IMR-90 (cell line): Measurements from ENCODE around the gene DIP2A. TPM values are rescaled to one million over a fixed set of nuclear protein-coding genes. Genes with fewer than 3 reads are reported as not detected.

Experiments
- ATAC-seq: fragments of 200-7000 bp; cut with Tn5 transposase; 2 replicates; pipeline ENCODE4 v1.9.1; 2020; ENCODE audit warnings: low read depth, mild to moderate bottlenecking, moderate library complexity
- BruUV-seq: library from RNA; stranded (reverse); fragments of 400-500 nt; replicated peaks from 2 replicates; lab custom pipeline; 2021; lab: Mats Ljungman, UMichigan
- CTCF ChIA-PET: fragments of 300-600 bp; formaldehyde crosslinking; extraction: SDS; loops from one replicate; lab custom pipeline; 2021; ENCODE audit warnings: antibody characterized with exemption; lab: Yijun Ruan, JAX
- POLR2A ChIA-PET: fragments of 300-600 bp; sonication (Branson Sonifier 250); formaldehyde crosslinking; loops from one replicate; lab custom pipeline; 2022; ENCODE audit warnings: antibody characterized with exemption; ENCODE audit not compliant: unreplicated experiment; lab: Charles Lee
- DNase-seq: peaks from one replicate; pipeline ENCODE4 v3.0.0; 2013
- H2AFZ ChIP-seq: replicated peaks from 2 replicates; pipeline ENCODE3; 2013; ENCODE audit warnings: low read length, mild to moderate bottlenecking; ENCODE audit not compliant: poor library complexity
- H2AK5ac ChIP-seq: 2 replicates; pipeline ENCODE4 v1.6.1; 2013; ENCODE audit warnings: low read depth, low read length, inconsistent platforms
- H2AK9ac ChIP-seq: replicated peaks from 2 replicates; pipeline ENCODE3; 2013; ENCODE audit warnings: mild to moderate bottlenecking, low read depth, low read length, moderate library complexity; ENCODE audit not compliant: poor library complexity
- H2BK120ac ChIP-seq: 2 replicates; pipeline ENCODE4 v1.6.1; 2013; ENCODE audit warnings: low read depth, low read length, inconsistent platforms
- H2BK15ac ChIP-seq: 3 replicates; pipeline ENCODE4 v1.6.1; 2013; ENCODE audit warnings: low read depth, low read length, inconsistent platforms
- H2BK20ac ChIP-seq: 2 replicates; pipeline ENCODE4 v1.6.1; 2013; ENCODE audit warnings: low read depth, mild to moderate bottlenecking, inconsistent platforms, low read length, moderate library complexity
- H2BK5ac ChIP-seq: 2 replicates; pipeline ENCODE4 v1.6.1; 2013; ENCODE audit warnings: mild to moderate bottlenecking, low read depth, low read length, inconsistent platforms; ENCODE audit not compliant: poor library complexity, severe bottlenecking
- H3K14ac ChIP-seq: replicated peaks from 2 replicates; pipeline ENCODE4 v1.6.1; 2013; ENCODE audit warnings: low read depth, low read length, inconsistent platforms
- H3K18ac ChIP-seq: 2 replicates; pipeline ENCODE4 v1.6.1; 2013; ENCODE audit warnings: low read depth, low read length, control low read depth
- H3K23ac ChIP-seq: 2 replicates; pipeline ENCODE4 v1.6.1; 2013; ENCODE audit warnings: low read depth, low read length, inconsistent platforms
- H3K27ac ChIP-seq: 2 replicates; pipeline ENCODE4 v1.5.1; 2013; ENCODE audit warnings: mild to moderate bottlenecking, control low read depth, low read length; ENCODE audit not compliant: insufficient read depth
- H3K27me3 ChIP-seq: 2 replicates; pipeline ENCODE4 v1.6.1; 2013; ENCODE audit warnings: low read length; ENCODE audit not compliant: control insufficient read depth, insufficient read depth
- H3K36me3 ChIP-seq: 2 replicates; pipeline ENCODE4 v1.6.1; 2013; ENCODE audit warnings: low read length, mixed read lengths; ENCODE audit not compliant: control insufficient read depth, insufficient read depth
- H3K4ac ChIP-seq: 2 replicates; pipeline ENCODE4 v1.6.1; 2013; ENCODE audit warnings: low read depth, low read length, inconsistent platforms
- H3K4me1 ChIP-seq: 2 replicates; pipeline ENCODE4 v1.6.1; 2013; ENCODE audit warnings: low read length, mixed read lengths; ENCODE audit not compliant: control insufficient read depth, insufficient read depth
- H3K4me2 ChIP-seq: 2 replicates; pipeline ENCODE4 v1.6.1; 2013; ENCODE audit warnings: low read depth, mild to moderate bottlenecking, control low read depth, low read length, moderate library complexity
- H3K4me3 ChIP-seq: 2 replicates; pipeline ENCODE4 v1.5.1; 2013; ENCODE audit warnings: low read depth, mild to moderate bottlenecking, control low read depth, low read length, moderate library complexity; ENCODE audit not compliant: insufficient read depth
- H3K56ac ChIP-seq: 2 replicates; pipeline ENCODE4 v1.6.1; 2013; ENCODE audit warnings: low read length, inconsistent platforms; ENCODE audit not compliant: insufficient read depth; ENCODE audit errors: extremely low read depth
- H3K79me1 ChIP-seq, 2 experiments: 2 replicates each; pipeline ENCODE4 v1.6.1; 2013; ENCODE audit warnings: low read length in 2 of 2, inconsistent platforms in 1 of 2, low read depth in 1 of 2
- H3K9ac ChIP-seq: 2 replicates; pipeline ENCODE4 v1.6.1; 2013; ENCODE audit warnings: low read depth, low read length, control low read depth
- H3K9me1 ChIP-seq: 2 replicates; pipeline ENCODE4 v1.6.1; 2013; ENCODE audit warnings: low read length, inconsistent platforms; ENCODE audit not compliant: insufficient read depth
- H3K9me3 ChIP-seq: 2 replicates; pipeline ENCODE4 v1.6.1; 2013; ENCODE audit warnings: low read length; ENCODE audit not compliant: control insufficient read depth, insufficient read depth
- H4K20me1 ChIP-seq: 2 replicates; pipeline ENCODE4 v1.6.1; 2013; ENCODE audit warnings: low read length, inconsistent platforms; ENCODE audit not compliant: insufficient read depth
- H4K5ac ChIP-seq: 2 replicates; pipeline ENCODE4 v1.6.1; 2013; ENCODE audit warnings: mild to moderate bottlenecking, low read depth, low read length, control low read depth
- H4K8ac ChIP-seq, 2 experiments: 2 replicates each; pipeline ENCODE4 v1.6.1; 2013; ENCODE audit warnings: low read depth in 2 of 2, low read length in 2 of 2, control low read depth in 1 of 2, inconsistent platforms in 1 of 2
- H4K91ac ChIP-seq: 2 replicates; pipeline ENCODE4 v1.6.1; 2013; ENCODE audit warnings: low read depth, low read length, inconsistent platforms; ENCODE audit not compliant: insufficient read depth
- CEBPB ChIP-seq: IDR thresholded peaks from 2 replicates; pipeline ENCODE4 v1.6.1; 2012; ENCODE audit warnings: low read depth, low read length, improper control_type of control experiment
- WGBS, 2 experiments: methylation state at CpG; one replicate each; pipeline versions ENCODE4 v1.1.5 to v1.1.7; 2013; ENCODE audit warnings: missing lambda C conversion rate in 2 of 2; ENCODE audit not compliant: insufficient read length in 1 of 2; ENCODE audit errors: extremely low coverage in 2 of 2; 5-methylcytosine and 5-hydroxymethylcytosine counted together
- dilution Hi-C: fragments of 300-500 bp; cut with HindIII; formaldehyde crosslinking; loops from one replicate; pipeline ENCODE4 v1.14.3; 2018; ENCODE audit warnings: low sequenced_read_pairs; ENCODE audit not compliant: unreplicated experiment
- in situ Hi-C: fragments of 300-500 bp; cut with MboI; formaldehyde crosslinking; loops from 3 replicates; pipeline ENCODE4 v1.14.3; 2019; ENCODE audit warnings: low sequenced_read_pairs, inconsistent platforms, mixed read lengths
- intact Hi-C: fragments of 100-400 bp; cut with micrococcal nuclease; formaldehyde crosslinking; loops from 2 replicates; pipeline ENCODE4 v1.10.0; 2022
- polyA plus RNA-seq, 3 experiments: library from polyadenylated mRNA; depleted of rRNA; stranded (reverse); fragments of >200 nt; gene quantifications; 2 replicates each; pipeline ENCODE4 v1.2.3, GENCODE V29; 2012; ENCODE audit warnings: low replicate concordance in 1 of 3
- total RNA-seq: library from RNA; depleted of rRNA; stranded (reverse); fragments of >200 nt; gene quantifications from 2 replicates; pipeline ENCODE4 v1.2.3, GENCODE V29; 2012

DIP2A gene
- total and polyA plus RNA-seq, 2 of the 4 experiments (the other 2 are of a cell fraction), result 17.9 to 24.3 TPM

DNA sequence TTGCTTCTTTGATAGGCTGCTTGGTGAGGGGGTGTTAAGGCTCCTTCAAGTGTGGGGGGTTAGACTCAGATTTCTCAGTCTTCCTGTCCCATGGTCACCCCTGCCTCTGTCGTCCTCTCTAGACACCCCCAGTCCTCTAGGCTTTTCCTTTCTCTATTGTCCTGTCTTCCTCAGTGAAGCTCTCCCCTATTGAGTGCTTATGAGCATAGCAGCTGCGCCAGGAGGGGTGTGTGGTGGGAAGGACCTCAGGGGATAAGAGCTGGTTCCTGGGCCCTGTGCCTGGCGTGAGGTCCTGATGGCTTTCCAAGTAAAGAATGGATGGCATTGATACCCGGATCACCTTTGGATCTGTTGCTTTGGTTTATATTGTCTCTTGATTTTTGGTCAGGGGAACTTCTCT is 69.1 kb downstream of the DIP2A start:
- ChIA-PET POLR2A (no interaction called here), CTCF (no interaction called here)
- H3K36me3 ChIP-seq, result peaks cover 15% of the 10 kb centered on the region
- no peak overlapping the region for H2AK9ac ChIP-seq
- peaks cover 7% of the 10 kb centered on the region; the same call in 1 of the 2 replicates for H3K9me1 ChIP-seq
- no peak for DNase-seq
- H4K8ac ChIP-seq, result no peak overlapping the region
- ATAC-seq, result no peak
- H2BK20ac ChIP-seq, result no peak overlapping the region
- H4K91ac ChIP-seq, result no peak overlapping the region
- peaks cover 2% of the 10 kb centered on the region; the same call in 1 of the 2 replicates for H3K4me1 ChIP-seq
- peaks cover 5% of the 10 kb centered on the region for H4K20me1 ChIP-seq
- H3K27ac ChIP-seq, result no peak overlapping the region
- no peak overlapping the region for H4K5ac ChIP-seq
- no peaks in the 10 kb centered on the region for H3K27me3 ChIP-seq
- H3K4me2 ChIP-seq, result no peak overlapping the region
- H3K56ac ChIP-seq, result no peak overlapping the region
- BruUV-seq, result no TSS peak
- H3K18ac ChIP-seq, result no peak overlapping the region
- no peak overlapping the region for H3K4ac ChIP-seq
- no peak for TF ChIP-seq CEBPB
- dilution Hi-C loops, result no loop called here
- H2AFZ ChIP-seq, result no peak overlapping the region
- no peak overlapping the region for H3K4me3 ChIP-seq
- no peak overlapping the region for H2AK5ac ChIP-seq
- H3K9me3 ChIP-seq, result no peaks in the 10 kb centered on the region
- WGBS, 2 experiments, result no CpG with 5 or more reads among the region's 4 CpGs
- H3K14ac ChIP-seq, result no peak overlapping the region
- intact Hi-C loops, result no loop called here
- no peak overlapping the region for H3K23ac ChIP-seq
- H2BK120ac ChIP-seq, result no peak overlapping the region
- H2BK5ac ChIP-seq, result no peak overlapping the region
- H3K79me1 ChIP-seq, result peaks cover 13 to 18% of the 10 kb centered on the region in 2 experiments; a peak in 3 of 4 replicates
- no peak overlapping the region for H2BK15ac ChIP-seq
- no peak overlapping the region for H3K9ac ChIP-seq
- in situ Hi-C loops, result no loop called here
